ENCODE data around the gene PRPSAP2.

DNA sequence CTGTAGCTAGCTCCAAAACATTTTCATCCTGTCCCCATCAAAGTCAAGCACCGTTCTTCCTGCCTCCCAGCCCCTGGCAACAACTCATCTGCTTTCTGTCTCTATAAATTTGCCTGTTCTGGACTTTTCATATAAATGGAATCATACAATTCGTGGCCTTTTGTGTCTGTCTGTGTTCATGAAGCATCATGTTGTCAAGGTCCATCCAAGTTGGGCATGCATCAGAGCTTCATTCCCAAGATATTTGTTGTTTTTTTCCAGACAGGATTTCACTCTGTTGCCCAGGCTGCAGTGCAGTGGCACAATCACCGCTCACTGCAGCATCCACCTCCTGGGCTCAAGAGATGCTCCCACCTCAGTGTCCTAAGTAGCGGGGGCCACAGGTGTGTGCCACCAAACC is 99.9 kb downstream of the PRPSAP2 start:
- TF ChIP-seq, protein P1, sequence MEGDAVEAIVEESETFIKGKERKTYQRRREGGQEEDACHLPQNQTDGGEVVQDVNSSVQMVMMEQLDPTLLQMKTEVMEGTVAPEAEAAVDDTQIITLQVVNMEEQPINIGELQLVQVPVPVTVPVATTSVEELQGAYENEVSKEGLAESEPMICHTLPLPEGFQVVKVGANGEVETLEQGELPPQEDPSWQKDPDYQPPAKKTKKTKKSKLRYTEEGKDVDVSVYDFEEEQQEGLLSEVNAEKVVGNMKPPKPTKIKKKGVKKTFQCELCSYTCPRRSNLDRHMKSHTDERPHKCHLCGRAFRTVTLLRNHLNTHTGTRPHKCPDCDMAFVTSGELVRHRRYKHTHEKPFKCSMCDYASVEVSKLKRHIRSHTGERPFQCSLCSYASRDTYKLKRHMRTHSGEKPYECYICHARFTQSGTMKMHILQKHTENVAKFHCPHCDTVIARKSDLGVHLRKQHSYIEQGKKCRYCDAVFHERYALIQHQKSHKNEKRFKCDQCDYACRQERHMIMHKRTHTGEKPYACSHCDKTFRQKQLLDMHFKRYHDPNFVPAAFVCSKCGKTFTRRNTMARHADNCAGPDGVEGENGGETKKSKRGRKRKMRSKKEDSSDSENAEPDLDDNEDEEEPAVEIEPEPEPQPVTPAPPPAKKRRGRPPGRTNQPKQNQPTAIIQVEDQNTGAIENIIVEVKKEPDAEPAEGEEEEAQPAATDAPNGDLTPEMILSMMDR (IDR thresholded peaks at IDR 0.05) = no peak
- TF ChIP-seq POLR2A (IDR thresholded peaks at IDR 0.05) = no peak
- TF ChIP-seq EP300 (IDR thresholded peaks at IDR 0.05) = no peak
- TF ChIP-seq POLR2AphosphoS5 (IDR thresholded peaks at IDR 0.05) = no peak

All from gastroesophageal sphincter (tissue), 3 donors.